ENCODE data around the gene FAM168A. TPM values are rescaled to one million over a fixed set of nuclear protein-coding genes. Genes with fewer than 3 reads are reported as not detected.

FAM168A gene
- total and polyA plus RNA-seq, 9 of the 15 experiments (the other 6 are each of a cell fraction or from before 2014, with no cell fraction given), result 0.44 to 7.2 (median 2.9) TPM

GRCh38 chr11:73629907-73630306, 32.0 kb upstream of the FAM168A start:
- Histone ChIP-seq H2AFZ (ENCODE audit: low read depth, low read length) (no peak overlapping the region), H3K4me1 (replicated peaks in 1 of 2; ENCODE audit: control insufficient read depth in 2 of 2, insufficient read depth in 2 of 2, low read length in 2 of 2) (peaks cover 0 to 5% of the 10 kb centered on the region in 2 experiments; a peak in 2 of 5 replicates), H4K20me1 (replicated peaks; ENCODE audit: control insufficient read depth, insufficient read depth, low read length) (no peaks in the 10 kb centered on the region), H3K27ac (ENCODE audit: extremely low read depth, low read depth, low read length) (no peak overlapping the region), H3K36me3 (ENCODE audit: control insufficient read depth, insufficient read depth, low read length) (no peaks in the 10 kb centered on the region), H3K4me3 (no peak overlapping the region), H3K9ac (ENCODE audit: insufficient read depth in 1 of 2, low read depth in 2 of 2, low read length in 2 of 2) (no peak overlapping the region), H3K9me3 (replicated peaks; ENCODE audit: control insufficient read depth, insufficient read depth, low read depth, low read length) (no peaks in the 10 kb centered on the region), H3K9me1 (ENCODE audit: control insufficient read depth, insufficient read depth, low read length) (no peaks in the 10 kb centered on the region), H3K79me2 (ENCODE audit: control insufficient read depth, insufficient read depth, low read length) (no peaks in the 10 kb centered on the region), H3K27me3 (ENCODE audit: control insufficient read depth in 2 of 2, insufficient read depth in 2 of 2, low read length in 2 of 2) (peaks cover 2% of the 10 kb centered on the region in 2 experiments; a peak in 3 of 5 replicates), H3K4me2 (ENCODE audit: insufficient read depth, low read length) (no peak overlapping the region)
- in situ Hi-C loops (cut with MboI) (no loop called here), intact Hi-C loops (cut with micrococcal nuclease) (no loop called here)
- ATAC-seq (no peak), FAIRE-seq (no peak), DNase-seq (ENCODE audit: extremely low read depth in 1 of 4, low spot score in 3 of 4) (no peak)
- WGBS (ENCODE audit: insufficient coverage, low coverage, missing lambda C conversion rate), result 14% methylated on average over 7 of the region's 7 CpGs
- BruUV-seq (replicated peaks), result no TSS peak
- CTCF ChIA-PET (ENCODE audit: low intra/inter-chr PET ratio), result no interaction called here
- POLR2A ChIA-PET, result interaction anchor here (0.5 to 1.0 kb wide), 2 partner anchors 19 to 275 kb away, joined by 3 read pairs; no protein-coding TSS in a partner anchor
- TF ChIP-seq ZNF639 (CRISPR knock-in tag; conservative IDR thresholded peaks at IDR 0.05 in 1 of 2, IDR thresholded peaks at IDR 0.05 in 1 of 2) (no peak), MXD1 (CRISPR knock-in tag; IDR thresholded peaks at IDR 0.05; ENCODE audit: borderline replicate concordance, poor library complexity, severe bottlenecking) (no peak), SAP30 (IDR thresholded peaks at IDR 0.05; ENCODE audit: borderline replicate concordance, insufficient read depth, low read depth, low read length, poor library complexity, severe bottlenecking) (no peak), MAX (CRISPR knock-in tag; IDR thresholded peaks at IDR 0.05) (no peak), ASH1L (IDR thresholded peaks at IDR 0.05; ENCODE audit: borderline replicate concordance, low read depth, partially characterized antibody) (no peak), PKNOX1 (IDR thresholded peaks at IDR 0.05) (peak; percentile 87), ZNF79 (CRISPR knock-in tag; IDR thresholded peaks at IDR 0.05; ENCODE audit: low read depth) (no peak), ZNF253 (CRISPR knock-in tag; conservative IDR thresholded peaks at IDR 0.05) (no peak), KLF10 (CRISPR knock-in tag; IDR thresholded peaks at IDR 0.05) (no peak), ATF3 (IDR thresholded peaks at IDR 0.05) (peak; percentile 86), ATF3 (CRISPR knock-in tag; conservative IDR thresholded peaks at IDR 0.05) (no peak), ARID2 (IDR thresholded peaks at IDR 0.05) (no peak), PTRF (tag; IDR thresholded peaks at IDR 0.05) (no peak), U2AF2 (optimal IDR thresholded peaks at IDR 0.05; ENCODE audit: low read depth, low read length) (no peak), ATF7 (IDR thresholded peaks at IDR 0.05) (peak; percentile 59; the same call in 1 of the 2 replicates), CEBPG (CRISPR knock-in tag; IDR thresholded peaks at IDR 0.05) (peak; percentile 70), CEBPG (tag; conservative IDR thresholded peaks at IDR 0.05 in 1 of 2, IDR thresholded peaks at IDR 0.05 in 1 of 2) (peak; percentile 43 to 56; a peak in 3 of 4 replicates)
